ENCODE data around the gene FRY.
A peak's percentile ranks its signal among the peaks of the same experiment; 100 is the strongest.

The FRY gene

DNA sequence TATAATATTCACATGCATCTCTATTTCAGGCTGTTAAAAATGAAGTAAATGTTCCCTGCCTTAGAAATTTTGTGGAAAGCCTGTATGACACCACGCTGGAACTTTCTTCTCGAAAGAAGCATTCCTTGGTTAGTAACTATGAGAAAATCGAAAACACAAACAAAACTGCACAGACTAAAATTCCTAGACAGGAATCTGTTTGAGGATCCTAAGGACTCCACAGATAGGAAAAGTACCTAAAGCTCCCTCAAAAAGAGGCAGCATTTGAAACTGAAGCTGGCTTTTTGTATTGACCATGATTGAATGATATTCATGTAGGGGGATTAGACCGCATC lies 103.4 kb downstream of the FRY start:
- DNase-seq (ENCODE audit: low spot score) = no peak

- DNase-seq (ENCODE audit: low spot score) = no peak
Measured at GRCh38 chr13:32135655-32136054, 104.1 kb downstream of the FRY start.

DNA sequence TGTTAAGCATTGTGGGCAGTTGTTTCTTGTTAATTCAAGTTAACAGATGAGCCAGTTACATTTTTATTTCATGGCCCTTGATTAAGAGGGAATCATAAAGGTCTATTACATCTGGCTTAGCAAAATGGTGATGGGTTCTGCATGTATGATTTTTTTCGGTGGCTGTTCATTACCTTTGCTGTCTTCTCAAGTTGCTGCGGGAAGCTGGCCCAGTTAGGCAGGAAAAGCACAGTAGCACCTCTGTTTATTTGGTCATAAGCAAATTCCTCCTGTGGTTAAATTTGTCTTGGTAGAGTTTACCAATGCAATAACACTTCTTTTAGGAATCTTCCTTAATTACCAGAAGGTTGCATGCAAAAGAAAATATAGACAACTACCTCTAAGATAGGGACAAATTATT lies 104.5 kb downstream of the FRY start:
- no peak for DNase-seq (ENCODE audit: low spot score)

GRCh38 chr13:32136716-32137115 lies 105.1 kb downstream of the FRY start:
- no peak for DNase-seq (ENCODE audit: low spot score)

DNA sequence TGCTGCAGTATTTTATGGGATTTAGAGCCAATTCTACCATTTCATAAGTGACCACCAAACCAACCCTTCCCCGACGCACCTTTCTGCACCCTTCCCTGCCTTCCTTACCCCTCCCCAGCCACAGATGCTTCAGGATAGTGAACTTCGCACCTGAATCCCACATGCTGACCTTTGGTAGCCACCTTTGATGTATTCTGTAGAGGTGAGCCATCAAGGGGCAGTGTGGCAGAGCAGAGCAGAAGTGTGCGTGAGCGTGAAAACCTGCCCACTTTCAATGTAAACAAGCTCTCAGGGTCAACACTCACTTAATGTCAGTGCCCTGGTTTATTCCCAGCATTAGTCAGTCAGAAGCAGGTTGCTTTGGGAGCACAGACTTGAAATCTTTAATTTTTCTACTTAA lies 107.7 kb downstream of the FRY start:
- no peak for DNase-seq (ENCODE audit: low spot score)

- DNase-seq (ENCODE audit: low spot score) = no peak
Measured at GRCh38 chr13:32140109-32140508, 108.5 kb downstream of the FRY start.

DNA sequence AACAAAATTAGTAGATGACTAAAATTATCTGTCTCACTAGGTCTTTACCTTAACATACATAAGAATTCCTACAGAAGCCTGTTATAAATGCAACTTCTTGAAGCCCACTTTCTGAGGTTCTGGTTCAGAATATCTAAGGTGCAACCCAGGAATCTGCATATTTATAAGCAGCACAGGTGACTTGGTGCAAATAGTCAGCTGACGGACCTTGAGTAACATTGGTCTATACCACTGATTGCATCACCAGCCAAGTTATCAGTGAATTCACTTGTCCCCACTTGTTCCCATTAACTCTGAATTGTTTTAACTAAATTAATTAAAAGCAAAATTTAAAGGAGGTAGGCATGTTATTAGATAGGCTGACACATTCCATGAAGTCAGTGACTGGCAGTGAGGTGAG lies 109.9 kb downstream of the FRY start:
- DNase-seq (ENCODE audit: low spot score) = no peak

DNA sequence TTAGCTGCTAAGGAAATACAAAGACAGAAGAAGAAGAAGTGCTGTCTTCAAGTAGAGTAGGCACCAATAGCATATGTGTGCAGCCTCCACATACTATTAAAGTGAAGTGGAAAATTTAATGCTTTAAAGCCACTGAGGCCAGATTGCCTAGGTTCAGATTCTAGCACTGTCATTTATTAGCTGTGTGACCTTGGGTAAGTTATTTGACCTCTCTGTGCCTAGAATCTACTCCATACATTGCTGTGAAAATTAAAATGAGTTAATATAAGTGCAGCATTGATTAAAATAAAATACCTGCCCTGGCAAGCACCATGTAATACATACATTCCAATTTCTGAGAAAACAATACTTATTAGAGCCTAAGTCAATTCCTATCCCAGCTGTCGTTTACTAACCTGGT lies 110.5 kb downstream of the FRY start:
- no peak for DNase-seq (ENCODE audit: low spot score)

- DNase-seq (ENCODE audit: low spot score) = peak; percentile 36
Measured at GRCh38 chr13:32142956-32143375, 111.4 kb downstream of the FRY start.

DNA sequence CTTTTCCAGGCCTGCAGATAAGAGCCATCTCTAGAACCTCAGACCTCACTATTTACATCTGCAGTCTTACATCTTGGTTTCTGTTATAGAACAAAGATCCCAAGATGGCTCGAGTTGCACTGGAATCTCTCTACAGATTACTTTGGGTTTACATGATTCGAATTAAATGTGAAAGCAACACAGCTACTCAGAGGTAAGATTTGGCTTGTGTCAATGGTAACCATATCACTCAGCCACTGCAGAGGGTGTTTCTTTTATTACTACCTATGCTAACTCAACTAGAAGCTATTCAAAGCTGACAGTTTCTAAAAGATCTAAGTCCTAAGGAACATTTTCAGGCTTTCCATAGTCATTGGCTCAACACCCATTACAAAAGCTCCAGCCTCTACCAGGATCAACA lies 115.6 kb downstream of the FRY start:
- DNase-seq (ENCODE audit: low spot score) = no peak

GRCh38 chr13:32147976-32148375 lies 116.4 kb downstream of the FRY start:
- no peak for DNase-seq (ENCODE audit: low spot score)

DNA sequence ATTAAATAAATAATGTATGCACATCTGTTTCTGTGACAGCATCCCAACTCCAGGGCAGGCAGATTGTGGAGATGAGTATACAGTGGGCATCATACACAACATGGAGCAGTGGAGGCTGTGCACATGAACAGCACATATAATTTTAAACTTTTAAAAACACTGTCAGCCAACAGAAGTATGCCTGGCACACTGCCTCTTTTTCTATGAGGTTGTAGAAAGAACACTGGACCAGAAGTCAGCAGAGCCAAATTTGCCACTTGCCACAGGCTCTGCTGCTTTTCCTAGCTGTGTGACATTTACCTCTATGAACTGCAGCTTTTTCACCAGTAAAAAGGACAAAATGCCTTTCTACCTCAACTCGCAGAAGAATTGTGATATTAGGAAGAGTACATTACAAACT lies 118.7 kb downstream of the FRY start:
- DNase-seq (ENCODE audit: low spot score) = no peak

- no peak for DNase-seq (ENCODE audit: low spot score)
Measured at GRCh38 chr13:32150794-32151193, 119.2 kb downstream of the FRY start.

GRCh38 chr13:32151240-32151639 lies 119.7 kb downstream of the FRY start:
- DNase-seq (ENCODE audit: low spot score) = no peak

DNA sequence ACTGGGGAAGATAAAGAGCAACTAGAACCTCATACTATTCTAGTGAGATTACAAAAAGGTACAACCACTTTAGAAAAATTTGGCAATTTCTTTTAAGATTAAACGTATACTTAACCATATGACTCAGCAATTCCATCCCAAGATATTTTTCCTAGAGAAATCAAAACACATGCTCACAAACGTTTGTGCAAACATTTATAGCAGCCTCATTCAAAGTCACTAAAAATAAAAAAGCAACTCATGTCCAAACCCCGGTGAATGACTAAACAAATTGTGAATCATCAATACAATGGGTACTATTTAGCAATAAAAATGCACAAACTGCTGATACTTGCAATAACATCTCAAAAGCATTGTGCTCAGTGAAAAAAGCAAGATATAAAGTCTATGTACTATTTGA lies 121.5 kb downstream of the FRY start:
- no peak for DNase-seq (ENCODE audit: low spot score)

GRCh38 chr13:32159137-32159869 lies 127.7 kb downstream of the FRY start:
- no peak for DNase-seq (ENCODE audit: low spot score)

- DNase-seq (ENCODE audit: low spot score) = no peak
Measured at GRCh38 chr13:32162395-32163005, 130.9 kb downstream of the FRY start.

- DNase-seq (ENCODE audit: low spot score) = peak; percentile 12
Measured at GRCh38 chr13:32164622-32165268, 133.2 kb downstream of the FRY start.

- DNase-seq (ENCODE audit: low spot score) = no peak
Measured at GRCh38 chr13:32165796-32166195, 134.2 kb downstream of the FRY start.

GRCh38 chr13:32168131-32168530 lies 136.6 kb downstream of the FRY start:
- DNase-seq (ENCODE audit: low spot score) = no peak

- DNase-seq (ENCODE audit: low spot score) = no peak
Measured at GRCh38 chr13:32170841-32171240, 139.3 kb downstream of the FRY start.

GRCh38 chr13:32173881-32174280 lies 142.3 kb downstream of the FRY start:
- no peak for DNase-seq (ENCODE audit: low spot score)

GRCh38 chr13:32174366-32174765 lies 142.8 kb downstream of the FRY start:
- no peak for DNase-seq (ENCODE audit: low spot score)

DNA sequence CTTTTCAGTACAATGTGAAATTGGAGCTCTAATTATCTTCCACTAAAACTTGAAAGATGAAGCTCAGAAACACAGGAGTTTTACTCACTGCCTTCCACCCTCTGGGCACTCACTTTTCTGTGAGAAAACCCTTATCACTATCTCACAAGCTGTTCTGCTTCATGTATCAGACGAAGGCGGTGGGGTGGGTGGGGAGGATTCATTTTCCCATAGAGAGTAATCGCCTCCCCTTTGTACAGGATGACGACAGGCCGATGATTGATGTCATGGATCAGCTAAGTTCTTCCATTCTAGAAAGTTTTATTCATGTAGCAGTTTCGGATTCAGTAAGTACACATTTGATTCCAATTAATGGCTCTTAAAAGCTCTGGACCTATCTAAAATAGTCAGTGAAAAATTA lies 143.7 kb downstream of the FRY start:
- no peak for DNase-seq (ENCODE audit: low spot score)
